CD4-positive, alpha-beta T cell treated with Interleukin-4 for 1 hour (primary cell): ENCODE data around the gene CMTR1.
A peak's percentile ranks its signal among the peaks of the same experiment; 100 is the strongest.

Experiments
- DNase-seq, 2 donors: peaks; one replicate each; pipeline ENCODE4 v3.0.0-alpha.2; 2020 to 2022

CMTR1 gene

GRCh38 chr6:37516076-37516919, 83.3 kb downstream of the CMTR1 start:
- DNase-seq, result peak; percentile 93 to 95

DNA sequence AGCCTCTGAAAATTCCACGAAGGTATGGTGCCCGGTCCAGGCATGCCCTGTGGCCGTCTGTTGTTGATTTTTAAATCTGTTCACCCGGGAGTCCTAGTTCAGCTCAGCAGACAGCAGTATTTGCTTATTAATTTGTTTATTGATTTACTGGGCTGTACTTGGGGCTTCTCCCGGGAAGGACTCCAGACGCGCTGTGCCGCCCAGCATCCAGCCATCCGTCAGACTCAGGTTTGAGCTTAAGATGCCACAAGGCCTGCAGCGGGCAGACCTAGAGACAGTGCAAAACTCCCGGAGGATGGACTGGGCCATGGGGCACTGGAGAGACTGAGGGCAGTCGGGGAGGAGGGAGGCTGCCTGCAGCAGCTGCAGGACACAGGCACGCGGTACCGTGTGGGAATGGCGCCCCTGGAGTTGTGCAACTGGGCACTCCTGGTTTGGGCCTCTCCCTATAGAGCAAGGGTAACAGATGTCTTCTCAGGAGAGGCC, 83.9 kb downstream of the CMTR1 start:
- no peak for DNase-seq

DNA sequence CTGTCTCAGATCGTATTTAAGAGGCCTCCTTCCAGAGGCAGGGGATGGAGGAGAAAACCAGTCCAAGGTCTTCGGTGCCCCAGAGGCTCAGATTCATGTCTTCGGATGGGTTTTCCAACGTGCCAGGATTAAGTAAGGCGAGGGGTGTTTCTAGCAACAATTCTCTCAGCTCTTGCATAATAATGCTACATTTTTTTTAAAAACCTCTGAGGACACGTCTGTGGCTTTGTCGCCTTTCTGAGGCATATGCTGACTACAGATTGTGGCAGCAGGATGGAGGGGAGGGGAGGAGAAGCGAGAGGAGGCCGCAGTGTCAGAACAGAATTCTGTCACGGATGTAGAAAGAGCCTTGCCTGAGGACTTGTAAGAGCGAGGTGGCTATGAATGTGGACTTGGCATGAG, 84.4 kb downstream of the CMTR1 start:
- DNase-seq, result peak; percentile 84 to 89

- no peak for DNase-seq
Observed at GRCh38 chr6:37518116-37518515, 85.1 kb downstream of the CMTR1 start.

DNA sequence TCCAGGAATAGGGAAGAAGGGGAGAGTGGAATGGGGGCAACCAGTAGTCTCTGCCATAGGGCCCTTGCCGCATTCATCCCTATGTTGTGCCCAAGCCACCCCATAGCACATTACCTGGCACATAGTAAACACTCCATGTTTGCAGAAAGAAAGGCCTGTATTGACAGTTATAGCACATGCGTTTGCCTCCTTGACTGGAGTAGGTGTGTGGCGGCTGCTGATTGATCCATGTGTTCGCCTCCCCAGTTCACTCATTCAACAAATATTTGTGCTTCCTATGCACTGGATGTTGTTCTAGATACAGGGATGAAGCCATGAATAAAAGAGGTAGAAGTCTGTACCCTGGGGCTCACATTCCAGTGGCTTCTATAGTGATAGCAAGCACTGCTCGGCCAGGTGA, 86.4 kb downstream of the CMTR1 start:
- DNase-seq, result no peak

- DNase-seq, result no peak
Observed at GRCh38 chr6:37520926-37521325, 87.9 kb downstream of the CMTR1 start.

DNA sequence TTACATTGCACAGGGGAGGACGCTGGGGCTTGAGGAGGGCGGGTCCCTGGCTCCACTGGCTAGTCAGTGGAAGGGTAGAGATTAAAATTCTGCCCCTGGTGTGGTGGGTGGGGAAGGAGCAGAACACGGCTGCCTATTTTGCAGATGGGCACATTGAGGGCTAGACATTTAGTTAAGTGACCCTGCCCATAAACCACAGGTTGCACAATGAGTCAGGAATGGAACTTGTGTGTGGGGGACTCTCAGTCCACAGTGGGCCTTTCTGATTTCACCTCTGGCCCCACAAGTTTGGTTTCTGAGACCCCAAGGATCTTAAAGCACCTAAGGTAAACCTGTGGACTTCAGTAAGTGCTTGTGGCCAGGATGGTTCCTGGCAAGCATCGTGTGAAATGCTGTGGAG, 88.7 kb downstream of the CMTR1 start:
- no peak for DNase-seq

DNA sequence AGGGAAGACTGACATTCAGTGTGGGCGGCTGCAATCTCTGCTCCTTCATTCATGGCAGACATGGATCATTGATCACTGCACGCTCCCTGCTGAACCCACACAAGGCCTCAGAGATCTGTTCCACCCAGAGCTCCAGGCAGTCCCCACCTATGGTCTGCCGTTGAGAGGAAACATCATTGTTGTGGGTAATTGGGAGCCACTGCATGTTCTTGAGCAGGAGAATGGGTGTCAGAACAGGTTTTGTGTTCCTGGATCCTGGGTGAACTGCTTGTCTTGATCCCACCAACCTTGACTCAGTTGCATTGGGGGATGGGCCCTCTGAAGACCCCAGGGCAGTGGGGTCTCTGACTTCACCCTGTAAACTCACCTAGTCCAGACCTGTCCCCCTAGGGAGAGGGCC, 89.8 kb downstream of the CMTR1 start:
- no peak for DNase-seq

- no peak for DNase-seq
Observed at GRCh38 chr6:37523412-37523811, 90.4 kb downstream of the CMTR1 start.

DNA sequence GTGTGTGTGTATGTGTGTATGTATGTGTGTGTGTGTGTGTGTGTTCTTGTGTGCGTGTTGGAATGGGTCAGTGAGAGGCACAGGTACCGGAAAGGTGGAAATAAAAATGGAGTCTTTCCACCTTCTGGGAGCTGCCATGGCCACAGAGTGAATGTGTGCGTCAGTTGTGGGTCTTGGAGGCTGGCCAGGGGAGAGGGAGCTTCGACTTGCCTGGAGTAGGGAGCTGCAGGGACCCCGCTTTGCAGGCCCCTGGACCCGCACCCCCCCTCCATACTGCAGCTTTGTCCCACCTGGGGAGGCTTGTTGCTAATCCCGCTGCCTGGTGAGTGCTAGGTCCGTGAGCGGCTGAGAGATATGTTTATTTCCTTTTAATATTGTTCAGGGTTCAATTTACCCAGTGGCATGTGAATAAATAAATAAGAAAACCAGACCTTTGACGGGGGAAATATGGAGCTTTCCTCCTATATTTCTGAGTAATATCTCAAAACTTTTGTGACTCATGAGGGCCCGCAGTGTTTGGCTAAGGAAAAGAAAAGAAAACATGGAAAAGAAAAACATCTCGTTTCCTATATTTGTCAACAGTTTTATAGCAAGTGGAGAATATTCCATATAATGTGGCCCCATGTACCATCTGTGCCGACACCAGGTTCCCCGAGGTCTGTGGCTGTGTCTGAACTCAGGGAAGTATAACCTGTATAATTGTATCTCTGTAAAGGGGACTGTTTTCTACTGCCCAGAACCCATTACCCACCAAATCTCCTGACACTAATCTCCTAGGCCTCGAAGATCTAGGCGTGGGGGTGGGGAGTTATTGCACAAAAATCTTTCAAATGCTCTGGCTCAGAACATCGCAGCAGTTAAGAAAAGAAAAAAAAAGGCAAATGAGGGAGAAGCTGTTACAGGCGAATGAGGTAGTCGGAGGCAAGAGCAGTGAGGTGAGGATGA, 91.3 kb downstream of the CMTR1 start:
- no peak for DNase-seq

DNA sequence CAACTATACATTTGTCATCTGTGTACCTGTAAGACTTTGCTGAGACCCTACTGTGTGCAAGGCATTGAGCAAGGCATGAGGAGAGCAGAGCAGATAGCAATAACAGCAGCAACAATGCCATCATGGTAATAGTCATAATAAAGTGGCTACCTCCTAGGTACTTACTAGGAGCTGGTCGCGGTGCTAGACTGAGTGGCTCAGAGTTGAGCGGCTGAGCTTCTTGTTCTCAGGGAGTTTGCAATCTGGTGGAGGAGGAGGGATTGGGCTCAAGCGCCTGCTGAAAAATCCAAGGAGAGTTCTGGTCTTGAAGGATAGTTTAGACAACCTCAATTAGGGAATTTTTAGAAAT, 91.9 kb downstream of the CMTR1 start:
- DNase-seq, result no peak

- DNase-seq, result no peak
Observed at GRCh38 chr6:37525460-37526357, 92.7 kb downstream of the CMTR1 start.

- no peak for DNase-seq
Observed at GRCh38 chr6:37528541-37528940, 95.5 kb downstream of the CMTR1 start.

- no peak for DNase-seq
Observed at GRCh38 chr6:37530297-37530696, 97.3 kb downstream of the CMTR1 start.

- DNase-seq, result no peak
Observed at GRCh38 chr6:37531026-37531425, 98.0 kb downstream of the CMTR1 start.
